ENCODE measurements around the gene TBXA2R.

DNA sequence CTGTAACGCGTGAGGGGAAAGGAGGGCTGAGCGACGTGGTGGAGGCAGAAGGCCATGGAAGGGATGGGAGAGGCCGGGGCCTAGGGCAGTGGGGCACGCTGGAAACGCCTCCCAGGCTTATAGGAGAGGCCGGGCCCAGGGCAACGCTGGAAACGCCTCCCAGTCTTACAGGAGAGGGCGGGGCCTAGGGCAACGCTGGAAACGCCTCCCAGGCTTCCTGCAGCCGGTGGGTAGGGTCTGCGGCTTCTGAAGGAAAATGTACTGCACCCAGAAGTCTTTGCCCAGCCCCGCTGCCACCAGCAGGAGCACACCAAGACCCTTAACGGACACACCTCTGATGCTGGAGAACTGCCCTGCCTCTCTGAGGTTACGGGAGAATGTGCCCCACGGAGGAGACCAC, 10.8 kb upstream of the TBXA2R start:
- TF ChIP-seq, protein P1, sequence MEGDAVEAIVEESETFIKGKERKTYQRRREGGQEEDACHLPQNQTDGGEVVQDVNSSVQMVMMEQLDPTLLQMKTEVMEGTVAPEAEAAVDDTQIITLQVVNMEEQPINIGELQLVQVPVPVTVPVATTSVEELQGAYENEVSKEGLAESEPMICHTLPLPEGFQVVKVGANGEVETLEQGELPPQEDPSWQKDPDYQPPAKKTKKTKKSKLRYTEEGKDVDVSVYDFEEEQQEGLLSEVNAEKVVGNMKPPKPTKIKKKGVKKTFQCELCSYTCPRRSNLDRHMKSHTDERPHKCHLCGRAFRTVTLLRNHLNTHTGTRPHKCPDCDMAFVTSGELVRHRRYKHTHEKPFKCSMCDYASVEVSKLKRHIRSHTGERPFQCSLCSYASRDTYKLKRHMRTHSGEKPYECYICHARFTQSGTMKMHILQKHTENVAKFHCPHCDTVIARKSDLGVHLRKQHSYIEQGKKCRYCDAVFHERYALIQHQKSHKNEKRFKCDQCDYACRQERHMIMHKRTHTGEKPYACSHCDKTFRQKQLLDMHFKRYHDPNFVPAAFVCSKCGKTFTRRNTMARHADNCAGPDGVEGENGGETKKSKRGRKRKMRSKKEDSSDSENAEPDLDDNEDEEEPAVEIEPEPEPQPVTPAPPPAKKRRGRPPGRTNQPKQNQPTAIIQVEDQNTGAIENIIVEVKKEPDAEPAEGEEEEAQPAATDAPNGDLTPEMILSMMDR (IDR thresholded peaks at IDR 0.05; ENCODE audit: low read length) = no peak
- TF ChIP-seq EZH2 (optimal IDR thresholded peaks at IDR 0.05; ENCODE audit: low read depth, low read length) (no peak), EZH2phosphoT487 (IDR thresholded peaks at IDR 0.05; ENCODE audit: low read length) (no peak)
